ENCODE measurements around the gene OR2F2.

OR2F2 gene

GRCh38 chr7:143900230-143900766 is 34.7 kb upstream of the OR2F2 start:
- H3K27ac ChIP-seq, result no peak overlapping the region
- peak overlapping the region; percentile 79 for H3K4me2 ChIP-seq

GRCh38 chr7:143901332-143901667 is 33.7 kb upstream of the OR2F2 start:
- H3K27me3 ChIP-seq, result no peaks in the 10 kb centered on the region
- peak overlapping the region; percentile 84 for H3K27ac ChIP-seq
- H3K9ac ChIP-seq, result peak overlapping the region; percentile 84
- peaks cover 14% of the 10 kb centered on the region for H3K4me1 ChIP-seq
- no peak for TF ChIP-seq Cebpa-rat (IDR thresholded peaks at IDR 0.05)
- H3K4me3 ChIP-seq, result peak overlapping the region; percentile 82
- H3K4me2 ChIP-seq, result peak overlapping the region; percentile 79
- peaks cover 6% of the 10 kb centered on the region; the same call in 1 of the 2 replicates for H4K20me1 ChIP-seq
- no peaks in the 10 kb centered on the region for H3K9me3 ChIP-seq
- H3K36me3 ChIP-seq, result peaks cover 4% of the 10 kb centered on the region; the same call in 1 of the 2 replicates

More at GRCh38 chr7:143900230-143900766, 34.7 kb upstream of the OR2F2 start:
- H3K4me3 ChIP-seq, result no peak overlapping the region
- no peak for TF ChIP-seq Cebpa-rat (IDR thresholded peaks at IDR 0.05)
- H3K9ac ChIP-seq, result no peak overlapping the region
- no peaks in the 10 kb centered on the region for H3K9me3 ChIP-seq
- peaks cover 14% of the 10 kb centered on the region for H3K4me1 ChIP-seq
- peaks cover 6% of the 10 kb centered on the region; the same call in 1 of the 2 replicates for H4K20me1 ChIP-seq
- H3K36me3 ChIP-seq, result peaks cover 4% of the 10 kb centered on the region; the same call in 1 of the 2 replicates
- no peaks in the 10 kb centered on the region for H3K27me3 ChIP-seq

- H3K9me3 ChIP-seq, result no peaks in the 10 kb centered on the region
- peak within 1 kb of the TSS; percentile 84 for H3K27ac ChIP-seq
- peak within 1 kb of the TSS; percentile 79 for H3K4me2 ChIP-seq
Observed at GRCh38 chr7:143901668-143902331, 33.2 kb upstream of the OR2F2 start, which contains the start of gene TCAF1. TCAF1 (minus strand) TSS chr7:143902176; CDS start chr7:143876608, 25,568 bp downstream.

GRCh38 chr7:143902332-143902899 is 32.6 kb upstream of the OR2F2 start:
- no peaks in the 10 kb centered on the region for H3K27me3 ChIP-seq
- H3K4me1 ChIP-seq, result peaks cover 14% of the 10 kb centered on the region
- peaks cover 6% of the 10 kb centered on the region; the same call in 1 of the 2 replicates for H4K20me1 ChIP-seq
- H3K9me3 ChIP-seq, result no peaks in the 10 kb centered on the region
- TF ChIP-seq Cebpa-rat (IDR thresholded peaks at IDR 0.05), result no peak
- peaks cover 4% of the 10 kb centered on the region; the same call in 1 of the 2 replicates for H3K36me3 ChIP-seq
- H3K27ac ChIP-seq, result peak overlapping the region; percentile 84
- peak overlapping the region; percentile 79; the same call in 1 of the 2 replicates for H3K4me2 ChIP-seq
- peak overlapping the region; percentile 82; the same call in 1 of the 2 replicates for H3K4me3 ChIP-seq
- peak overlapping the region; percentile 84; the same call in 1 of the 2 replicates for H3K9ac ChIP-seq

More at GRCh38 chr7:143901668-143902331, 33.2 kb upstream of the OR2F2 start, which contains the start of gene TCAF1:
- Histone ChIP-seq H3K4me3 (peak within 1 kb of the TSS; percentile 82), H3K27me3 (no peaks in the 10 kb centered on the region), H3K9ac (peak within 1 kb of the TSS; percentile 84), H3K4me1 (peaks cover 14% of the 10 kb centered on the region), H3K36me3 (peaks cover 4% of the 10 kb centered on the region; the same call in 1 of the 2 replicates), H4K20me1 (peaks cover 6% of the 10 kb centered on the region; the same call in 1 of the 2 replicates)
- no peak for TF ChIP-seq Cebpa-rat (IDR thresholded peaks at IDR 0.05)

GRCh38 chr7:143905509-143905908 is 29.5 kb upstream of the OR2F2 start:
- Histone ChIP-seq H3K9ac (no peak overlapping the region), H3K4me2 (no peak overlapping the region), H3K27me3 (no peaks in the 10 kb centered on the region)

GRCh38 chr7:143906151-143906550 is 28.9 kb upstream of the OR2F2 start:
- H3K4me1 ChIP-seq, result no peaks in the 10 kb centered on the region
- no peak overlapping the region for H3K9ac ChIP-seq
- no peaks in the 10 kb centered on the region for H3K27me3 ChIP-seq
- H3K9me3 ChIP-seq, result no peaks in the 10 kb centered on the region
- H3K27ac ChIP-seq, result no peak overlapping the region
- no peak overlapping the region for H3K4me2 ChIP-seq
- no peak for TF ChIP-seq Cebpa-rat (IDR thresholded peaks at IDR 0.05)
- H4K20me1 ChIP-seq, result no peaks in the 10 kb centered on the region
- no peaks in the 10 kb centered on the region for H3K36me3 ChIP-seq
- no peak overlapping the region for H3K4me3 ChIP-seq

More at GRCh38 chr7:143905509-143905908, 29.5 kb upstream of the OR2F2 start:
- H4K20me1 ChIP-seq, result no peaks in the 10 kb centered on the region
- no peaks in the 10 kb centered on the region for H3K36me3 ChIP-seq
- H3K4me3 ChIP-seq, result no peak overlapping the region
- no peak overlapping the region for H3K27ac ChIP-seq
- H3K9me3 ChIP-seq, result no peaks in the 10 kb centered on the region
- TF ChIP-seq Cebpa-rat (IDR thresholded peaks at IDR 0.05), result no peak
- H3K4me1 ChIP-seq, result peaks cover 6% of the 10 kb centered on the region

GRCh38 chr7:143906895-143907294 is 28.1 kb upstream of the OR2F2 start:
- H3K36me3 ChIP-seq, result no peaks in the 10 kb centered on the region
- H3K27ac ChIP-seq, result no peak overlapping the region
- no peaks in the 10 kb centered on the region for H3K27me3 ChIP-seq
- H3K4me2 ChIP-seq, result no peak overlapping the region
- H3K4me1 ChIP-seq, result no peaks in the 10 kb centered on the region
- H3K4me3 ChIP-seq, result no peak overlapping the region
- no peaks in the 10 kb centered on the region for H3K9me3 ChIP-seq
- H3K9ac ChIP-seq, result no peak overlapping the region
- H4K20me1 ChIP-seq, result no peaks in the 10 kb centered on the region
- TF ChIP-seq Cebpa-rat (IDR thresholded peaks at IDR 0.05), result no peak

GRCh38 chr7:143908120-143908519 is 26.9 kb upstream of the OR2F2 start:
- Histone ChIP-seq H3K4me1 (no peaks in the 10 kb centered on the region), H3K4me2 (no peak overlapping the region), H4K20me1 (no peaks in the 10 kb centered on the region), H3K4me3 (no peak overlapping the region), H3K9me3 (no peaks in the 10 kb centered on the region), H3K9ac (no peak overlapping the region), H3K36me3 (no peaks in the 10 kb centered on the region), H3K27me3 (no peaks in the 10 kb centered on the region), H3K27ac (no peak overlapping the region)
- TF ChIP-seq Cebpa-rat (IDR thresholded peaks at IDR 0.05), result no peak

- no peak overlapping the region for H3K4me2 ChIP-seq
Observed at GRCh38 chr7:143909863-143910262, 25.2 kb upstream of the OR2F2 start.

More at GRCh38 chr7:143909863-143910262, 25.2 kb upstream of the OR2F2 start:
- Histone ChIP-seq H3K4me1 (no peaks in the 10 kb centered on the region), H3K36me3 (no peaks in the 10 kb centered on the region), H3K27ac (no peak overlapping the region), H3K27me3 (no peaks in the 10 kb centered on the region), H3K4me3 (no peak overlapping the region), H3K9ac (no peak overlapping the region), H3K9me3 (no peaks in the 10 kb centered on the region), H4K20me1 (no peaks in the 10 kb centered on the region)
- no peak for TF ChIP-seq Cebpa-rat (IDR thresholded peaks at IDR 0.05)
